NCI-H128 (cell line): ENCODE data around the gene MAVS.
"Not testable (repeated sequence)": the region's sequence is repeated elsewhere in the genome, so short reads cannot be mapped to it uniquely, and the experiment has no call there.

Source experiments
- DNase-seq: peaks from one replicate; lab custom pipeline; 2025; ENCODE audit not compliant: unreplicated experiment; lab: John Stamatoyannopoulos, UW

MAVS gene

GRCh38 chr20:3906744-3907721 is 60.4 kb downstream of the MAVS start:
- DNase-seq = not testable (repeated sequence)

- DNase-seq = no peak
These were observed 62.0 kb downstream of the MAVS start for GRCh38 chr20:3908667-3909066.

GRCh38 chr20:3909952-3910366 is 63.3 kb downstream of the MAVS start:
- DNase-seq = no peak

- no peak for DNase-seq
These were observed 64.2 kb downstream of the MAVS start for GRCh38 chr20:3910853-3911252.

- DNase-seq = no peak
These were observed 65.3 kb downstream of the MAVS start for GRCh38 chr20:3911956-3912355.

GRCh38 chr20:3914446-3914845 is 67.8 kb downstream of the MAVS start:
- no peak for DNase-seq

- DNase-seq = no peak
These were observed 69.1 kb downstream of the MAVS start for GRCh38 chr20:3915691-3916090.

GRCh38 chr20:3916364-3916763 is 69.7 kb downstream of the MAVS start:
- no peak for DNase-seq

GRCh38 chr20:3919352-3919751 is 72.7 kb downstream of the MAVS start:
- no peak for DNase-seq

GRCh38 chr20:3922223-3922982 is 75.8 kb downstream of the MAVS start:
- no peak for DNase-seq

- no peak for DNase-seq
These were observed 76.3 kb downstream of the MAVS start for GRCh38 chr20:3922983-3923339.

- no peak for DNase-seq
These were observed 77.2 kb downstream of the MAVS start for GRCh38 chr20:3923818-3924217.

GRCh38 chr20:3924304-3925112 is 77.9 kb downstream of the MAVS start:
- DNase-seq = no peak

GRCh38 chr20:3925113-3925695 is 78.6 kb downstream of the MAVS start:
- DNase-seq = no peak
